Activated CD8-positive, alpha-beta memory T cell treated with anti-CD3 and anti-CD28 coated beads, Interleukin-2, amount 50 U/mL, for 24 hours (primary cell): Measurements from ENCODE around the gene NUP62.
"Not testable (repeated sequence)": the region's sequence is repeated elsewhere in the genome, so short reads cannot be mapped to it uniquely, and the experiment has no call there.

ENCODE experiments used
- DNase-seq: peaks from one replicate; pipeline ENCODE4 v3.0.0-alpha.2; 2020; ENCODE audit errors: extremely low read depth

NUP62 gene

GRCh38 chr19:49925486-49925885 lies 3.8 kb downstream of the NUP62 start:
- no peak for DNase-seq

DNA sequence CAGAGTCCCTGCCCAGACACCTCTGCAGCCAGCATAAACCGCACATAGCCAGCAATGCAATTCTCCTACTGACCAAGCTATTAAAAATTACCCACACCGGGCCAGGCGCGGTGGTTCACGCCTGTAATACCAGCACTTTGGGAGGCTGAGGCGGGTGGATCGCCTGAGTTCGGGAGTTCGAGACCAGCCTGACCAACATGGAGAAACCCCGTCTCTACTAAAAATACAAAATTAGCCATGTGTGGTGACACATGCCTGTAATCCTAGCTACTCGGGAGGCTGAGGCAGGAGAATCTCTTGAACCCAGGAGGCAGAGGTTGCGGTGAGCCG lies 4.5 kb downstream of the NUP62 start:
- DNase-seq, result not testable (repeated sequence)

- no peak for DNase-seq
These were observed 5.1 kb downstream of the NUP62 start for GRCh38 chr19:49924004-49924880.

GRCh38 chr19:49923055-49924003 lies 6.0 kb downstream of the NUP62 start:
- DNase-seq, result no peak

DNA sequence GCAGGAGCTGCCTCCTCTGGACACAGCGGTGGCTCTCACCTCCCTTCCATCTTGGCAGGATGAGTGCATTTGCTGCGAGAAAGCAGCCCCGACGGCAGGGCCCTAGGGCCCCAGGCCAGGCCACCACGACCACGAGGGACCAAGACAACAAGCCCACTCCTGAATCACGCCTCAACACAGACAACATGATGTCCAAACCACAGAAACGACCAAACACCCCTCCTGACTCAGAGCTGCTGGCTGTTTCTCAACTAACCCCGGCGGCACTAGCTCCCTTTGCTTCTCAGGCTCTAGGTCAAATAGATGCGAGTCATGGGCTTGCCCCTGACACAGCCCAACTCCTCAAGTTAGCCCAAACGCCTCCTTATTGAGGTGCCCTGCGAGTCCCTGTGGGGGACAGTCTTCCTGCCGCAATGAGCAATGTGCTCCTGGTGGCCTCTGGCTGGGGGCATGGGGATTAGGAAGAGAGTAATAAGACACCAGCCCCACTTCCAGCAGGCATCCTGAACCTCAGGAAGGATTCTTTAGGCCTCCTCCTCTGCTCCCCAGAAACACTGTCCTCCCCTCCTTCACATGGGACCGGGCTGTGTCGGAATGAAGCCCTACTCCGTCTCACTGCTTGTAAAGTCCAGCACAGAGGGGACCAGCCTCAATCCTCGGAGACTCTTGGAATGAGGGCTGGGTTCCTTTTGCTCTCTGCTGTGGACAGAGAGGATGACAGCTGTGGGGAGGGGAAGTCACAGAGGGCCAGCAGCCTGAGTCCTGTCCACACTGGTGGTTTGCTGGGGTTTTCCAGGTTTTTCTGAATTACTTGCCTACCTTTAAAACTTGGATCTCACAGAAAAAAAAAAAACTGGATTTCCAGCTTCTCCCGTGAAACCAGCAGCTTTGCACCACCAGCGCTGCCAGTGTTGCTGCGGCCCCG lies 7.2 kb downstream of the NUP62 start:
- no peak for DNase-seq

DNA sequence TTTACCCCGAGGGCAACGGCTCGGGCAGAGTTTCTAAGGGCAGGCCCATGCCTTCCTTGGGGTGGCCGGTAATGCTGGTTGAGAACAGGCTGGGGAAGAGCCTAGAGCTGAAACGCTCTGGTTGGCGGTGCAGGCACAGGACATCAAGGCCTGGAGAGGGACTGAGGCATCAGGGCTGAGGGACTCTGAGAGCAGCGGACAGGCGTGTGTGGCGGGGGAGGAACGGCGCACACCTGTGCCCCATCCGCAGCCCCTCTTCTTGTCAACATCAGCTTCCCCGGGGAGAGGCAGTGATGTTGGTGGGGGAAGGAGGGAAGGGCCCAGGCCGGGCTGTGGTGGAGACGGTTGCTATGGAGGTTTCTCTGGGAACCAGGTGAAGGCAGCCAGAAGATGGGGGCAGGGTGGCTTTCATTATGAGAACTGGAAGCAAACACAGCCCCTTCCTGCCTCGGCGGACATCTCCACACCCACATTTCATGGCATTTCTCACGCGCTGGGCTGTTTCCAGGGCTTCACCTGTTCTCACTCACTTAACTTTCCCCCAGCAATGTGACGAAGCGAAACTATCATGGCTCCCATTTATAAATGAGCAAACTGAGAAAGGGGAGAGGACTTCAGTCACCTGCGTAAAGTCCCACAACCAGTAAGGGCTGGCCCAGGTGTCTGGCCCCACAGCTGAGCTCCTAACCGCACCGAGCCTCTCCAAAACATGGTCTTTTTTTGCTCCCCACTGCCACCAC lies 8.5 kb downstream of the NUP62 start:
- DNase-seq, result no peak

- no peak for DNase-seq
These were observed 11.2 kb downstream of the NUP62 start for GRCh38 chr19:49918089-49918488.

DNA sequence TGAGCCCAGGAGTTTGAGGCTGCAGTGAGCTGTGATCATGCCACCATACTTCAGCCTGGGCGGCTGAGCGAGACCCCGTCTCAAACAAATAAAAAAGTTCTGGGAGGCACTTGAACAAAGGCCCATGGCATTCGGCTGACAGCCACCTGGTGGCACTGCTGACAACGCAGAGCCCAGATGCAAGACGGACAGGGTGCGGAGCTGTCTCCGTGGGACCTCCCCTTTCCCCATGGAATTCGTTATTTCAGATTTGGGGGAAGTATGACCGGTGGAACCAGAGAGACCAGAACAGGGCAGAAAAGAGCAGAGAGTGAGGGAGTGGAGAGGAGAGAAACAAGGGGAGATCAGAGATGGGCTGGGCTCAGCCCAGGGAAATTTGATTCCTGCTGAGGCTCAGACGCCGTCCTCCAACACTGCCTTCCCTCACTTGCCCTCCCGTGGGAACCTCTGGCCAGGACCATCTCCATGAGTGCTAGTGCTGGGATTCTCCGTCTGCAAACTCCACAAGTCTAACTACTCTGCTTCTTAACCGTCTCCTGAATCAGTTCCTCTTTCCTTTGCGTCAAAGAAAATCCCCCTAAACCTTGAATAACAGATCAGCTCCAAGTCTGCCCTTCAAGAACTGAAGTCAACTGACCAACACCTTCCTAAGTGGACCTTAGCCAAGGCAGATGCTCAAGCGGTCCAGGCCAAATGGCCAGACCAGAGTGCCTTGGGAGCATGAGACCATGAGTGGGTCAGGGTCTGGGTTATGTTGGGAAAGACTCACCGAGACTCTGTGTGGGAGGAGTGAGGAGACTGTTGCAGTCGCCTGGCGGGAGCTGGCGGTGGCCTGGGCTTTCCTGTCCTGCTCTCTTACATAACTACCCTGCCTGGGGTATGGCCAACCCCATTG lies 12.2 kb downstream of the NUP62 start:
- no peak for DNase-seq

- DNase-seq, result no peak
These were observed 14.0 kb downstream of the NUP62 start for GRCh38 chr19:49915271-49915670.

GRCh38 chr19:49913720-49914119 lies 15.6 kb downstream of the NUP62 start:
- DNase-seq, result no peak

GRCh38 chr19:49912965-49913685 lies 16.2 kb downstream of the NUP62 start:
- no peak for DNase-seq

GRCh38 chr19:49911381-49912145 lies 17.7 kb downstream of the NUP62 start:
- no peak for DNase-seq

GRCh38 chr19:49910179-49910578 lies 19.1 kb downstream of the NUP62 start:
- DNase-seq, result no peak

GRCh38 chr19:49908480-49909420 lies 20.6 kb downstream of the NUP62 start:
- no peak for DNase-seq

DNA sequence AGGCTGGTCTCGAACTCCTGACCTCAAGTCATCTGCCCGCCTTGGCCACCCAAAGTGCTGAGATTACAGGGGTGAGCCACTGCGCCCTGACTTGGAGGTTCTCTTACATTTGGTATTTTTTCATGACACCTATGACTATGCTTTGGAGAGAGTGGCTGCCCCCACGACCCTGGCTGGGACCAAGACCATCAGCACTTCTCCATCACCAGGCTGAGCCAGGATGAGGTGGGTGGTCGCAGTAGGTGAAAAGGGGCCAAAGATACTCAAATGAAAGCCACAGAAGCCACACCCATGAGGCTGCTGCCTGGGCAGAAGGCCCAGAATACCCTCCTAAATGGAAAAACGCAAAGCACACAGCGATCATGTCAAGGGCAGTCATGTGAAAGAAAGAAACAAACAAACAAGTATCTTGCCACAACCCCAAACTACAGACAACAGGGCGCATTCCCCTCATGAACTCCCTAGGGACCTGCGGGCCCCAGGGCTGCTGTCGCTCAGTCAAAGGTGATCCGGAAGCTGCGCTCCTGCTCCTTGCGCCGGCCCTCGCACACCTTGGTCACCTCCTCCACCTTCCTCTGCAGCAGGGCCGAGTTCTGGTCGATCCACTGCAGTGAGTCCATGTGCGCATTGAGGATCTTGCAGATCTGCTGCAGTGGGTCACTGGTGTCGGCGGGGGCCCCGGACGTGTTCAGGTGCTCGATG lies 21.4 kb downstream of the NUP62 start:
- DNase-seq, result no peak

DNA sequence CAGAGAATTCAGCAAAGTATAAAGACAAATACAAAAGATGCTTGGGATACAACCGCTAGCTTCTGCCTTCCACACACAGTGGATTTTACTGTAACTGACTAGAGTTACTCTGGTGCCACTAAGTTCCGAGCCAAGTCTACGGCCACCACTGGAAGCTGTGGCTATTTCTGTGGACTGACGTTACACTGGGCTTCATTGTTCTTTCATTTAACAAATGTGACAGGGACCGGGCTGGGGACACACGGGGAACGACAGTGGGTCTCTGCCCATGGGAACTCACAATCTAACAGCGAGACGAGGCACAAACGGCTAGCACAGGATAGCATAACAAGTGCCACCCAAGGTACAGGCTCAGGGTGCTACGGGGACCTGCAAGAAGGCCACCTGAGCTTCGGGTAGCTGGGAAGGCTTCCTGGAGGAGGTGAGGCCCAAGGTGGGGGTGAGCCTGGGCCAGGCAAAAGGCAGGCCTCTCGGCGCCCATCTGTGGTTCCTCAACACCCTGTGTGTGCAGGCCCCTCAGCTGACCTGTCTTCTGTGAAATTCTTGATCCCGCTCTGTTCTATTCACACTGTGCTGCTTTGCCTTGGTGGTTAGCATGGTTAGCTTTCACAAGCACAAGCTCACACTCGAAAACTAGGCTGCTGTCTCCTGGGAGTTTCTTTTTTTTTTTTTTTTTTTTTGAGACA lies 22.3 kb downstream of the NUP62 start:
- no peak for DNase-seq
